ENCODE data around the gene PIK3C2A.

DNA sequence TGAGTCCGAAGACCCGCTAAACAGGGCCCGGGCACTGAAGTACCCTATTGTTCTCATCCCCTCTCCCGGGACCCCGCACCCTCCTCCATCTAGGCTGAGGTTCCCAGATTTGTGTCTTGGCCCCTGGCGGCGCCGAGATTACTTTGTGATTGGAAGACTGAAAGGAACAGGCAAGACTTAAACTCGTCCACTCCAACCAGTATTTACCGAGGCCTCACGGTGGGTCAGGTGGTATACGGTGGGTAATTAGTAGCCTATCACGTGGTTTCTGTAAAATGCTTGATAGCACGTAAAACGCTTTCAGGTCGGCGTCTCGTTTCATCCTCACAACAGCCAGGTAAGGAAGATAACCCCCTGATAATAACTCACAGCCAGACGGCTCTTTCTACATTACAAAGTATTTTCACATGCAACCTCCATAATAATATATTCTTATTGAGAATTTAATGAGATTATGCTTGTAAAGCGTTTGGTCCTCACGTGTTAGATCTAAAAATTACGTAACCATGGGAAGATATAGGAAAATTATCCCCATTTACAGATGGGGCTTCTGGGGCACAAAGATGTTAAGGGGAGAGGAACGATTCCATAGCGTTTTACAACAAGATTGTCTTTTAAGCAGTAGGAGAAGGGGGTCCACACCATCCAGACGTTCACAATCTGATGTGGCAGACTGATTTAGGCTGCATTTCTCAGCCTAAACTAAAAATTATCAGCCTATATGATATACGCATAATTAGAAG, 642 bp upstream of the PIK3C2A start:
- TF ChIP-seq TCF12 (IDR thresholded peaks at IDR 0.05; ENCODE audit: low read depth, low read length) (no peak), EED (IDR thresholded peaks at IDR 0.05; ENCODE audit: low read depth) (no peak; the same call in 1 of the 2 replicates), SIX5 (IDR thresholded peaks at IDR 0.05; ENCODE audit: low read depth, low read length, severe bottlenecking) (no peak), E4F1 (IDR thresholded peaks at IDR 0.05; ENCODE audit: borderline replicate concordance, partially characterized antibody) (no peak), ZZZ3 (IDR thresholded peaks at IDR 0.05; ENCODE audit: control insufficient read depth, insufficient read length, low read depth) (no peak), CTCF (IDR thresholded peaks at IDR 0.05 in 2 of 3, conservative IDR thresholded peaks at IDR 0.05 in 1 of 3; ENCODE audit: control insufficient read depth in 2 of 3, extremely low read depth in 1 of 3, insufficient read depth in 1 of 3, low read depth in 3 of 3, low read length in 3 of 3) (no peak), TCF7 (IDR thresholded peaks at IDR 0.05; ENCODE audit: borderline replicate concordance) (no peak), POLR2AphosphoS5 (IDR thresholded peaks at IDR 0.05; ENCODE audit: low read length) (no peak), EP300 (IDR thresholded peaks at IDR 0.05; ENCODE audit: borderline replicate concordance in 1 of 2, control insufficient read depth in 1 of 2, low read depth in 2 of 2, low read length in 2 of 2) (no peak), CREB1 (IDR thresholded peaks at IDR 0.05; ENCODE audit: low read depth) (no peak), SIN3A (IDR thresholded peaks at IDR 0.05; ENCODE audit: low read depth, low read length) (no peak), NBN (IDR thresholded peaks at IDR 0.05) (no peak)

Data from GM12878 (cell line).